ENCODE results near the gene LDLRAD4.

GRCh38 chr18:13412017-13412416 lies 193.5 kb downstream of the LDLRAD4 start:
- no peak for TF ChIP-seq NFIC (IDR thresholded peaks at IDR 0.05)
- TF ChIP-seq EP300 (IDR thresholded peaks at IDR 0.05; ENCODE audit: borderline replicate concordance): no peak
- no peak for TF ChIP-seq TAF1 (IDR thresholded peaks at IDR 0.05; ENCODE audit: low read depth)
- TF ChIP-seq, protein P1, sequence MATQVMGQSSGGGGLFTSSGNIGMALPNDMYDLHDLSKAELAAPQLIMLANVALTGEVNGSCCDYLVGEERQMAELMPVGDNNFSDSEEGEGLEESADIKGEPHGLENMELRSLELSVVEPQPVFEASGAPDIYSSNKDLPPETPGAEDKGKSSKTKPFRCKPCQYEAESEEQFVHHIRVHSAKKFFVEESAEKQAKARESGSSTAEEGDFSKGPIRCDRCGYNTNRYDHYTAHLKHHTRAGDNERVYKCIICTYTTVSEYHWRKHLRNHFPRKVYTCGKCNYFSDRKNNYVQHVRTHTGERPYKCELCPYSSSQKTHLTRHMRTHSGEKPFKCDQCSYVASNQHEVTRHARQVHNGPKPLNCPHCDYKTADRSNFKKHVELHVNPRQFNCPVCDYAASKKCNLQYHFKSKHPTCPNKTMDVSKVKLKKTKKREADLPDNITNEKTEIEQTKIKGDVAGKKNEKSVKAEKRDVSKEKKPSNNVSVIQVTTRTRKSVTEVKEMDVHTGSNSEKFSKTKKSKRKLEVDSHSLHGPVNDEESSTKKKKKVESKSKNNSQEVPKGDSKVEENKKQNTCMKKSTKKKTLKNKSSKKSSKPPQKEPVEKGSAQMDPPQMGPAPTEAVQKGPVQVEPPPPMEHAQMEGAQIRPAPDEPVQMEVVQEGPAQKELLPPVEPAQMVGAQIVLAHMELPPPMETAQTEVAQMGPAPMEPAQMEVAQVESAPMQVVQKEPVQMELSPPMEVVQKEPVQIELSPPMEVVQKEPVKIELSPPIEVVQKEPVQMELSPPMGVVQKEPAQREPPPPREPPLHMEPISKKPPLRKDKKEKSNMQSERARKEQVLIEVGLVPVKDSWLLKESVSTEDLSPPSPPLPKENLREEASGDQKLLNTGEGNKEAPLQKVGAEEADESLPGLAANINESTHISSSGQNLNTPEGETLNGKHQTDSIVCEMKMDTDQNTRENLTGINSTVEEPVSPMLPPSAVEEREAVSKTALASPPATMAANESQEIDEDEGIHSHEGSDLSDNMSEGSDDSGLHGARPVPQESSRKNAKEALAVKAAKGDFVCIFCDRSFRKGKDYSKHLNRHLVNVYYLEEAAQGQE (IDR thresholded peaks at IDR 0.05; ENCODE audit: low read depth): no peak
- TF ChIP-seq EGR1 (IDR thresholded peaks at IDR 0.05): no peak
- no peak for TF ChIP-seq RAD21 (IDR thresholded peaks at IDR 0.05; ENCODE audit: low read depth)
